SIG-M5 treated with dmso at 0.1 percent for 504 hours (cell line): ENCODE measurements around the gene MEGF11.
"Not testable (repeated sequence)": the region's sequence is repeated elsewhere in the genome, so short reads cannot be mapped to it uniquely, and the experiment has no call there.

Source experiments
- DNase-seq: peaks from one replicate; lab custom pipeline; 2025; ENCODE audit not compliant: unreplicated experiment; lab: John Stamatoyannopoulos, UW

The MEGF11 gene

GRCh38 chr15:66008940-66009562 lies 244.5 kb downstream of the MEGF11 start:
- DNase-seq, result peak; percentile 11

GRCh38 chr15:66007663-66008262 lies 245.8 kb downstream of the MEGF11 start:
- DNase-seq, result no peak

- DNase-seq, result no peak
Measured at GRCh38 chr15:66006986-66007385, 246.6 kb downstream of the MEGF11 start.

- no peak for DNase-seq
Measured at GRCh38 chr15:66004618-66005262, 248.8 kb downstream of the MEGF11 start.

- not testable (repeated sequence) for DNase-seq
Measured at GRCh38 chr15:66003129-66003528, 250.4 kb downstream of the MEGF11 start.

GRCh38 chr15:66001717-66002426 lies 251.7 kb downstream of the MEGF11 start:
- DNase-seq, result no peak

GRCh38 chr15:66001042-66001441 lies 252.5 kb downstream of the MEGF11 start:
- no peak for DNase-seq

- DNase-seq, result no peak
Measured at GRCh38 chr15:65998486-65998885, 255.1 kb downstream of the MEGF11 start.

GRCh38 chr15:65996901-65997300 lies 256.6 kb downstream of the MEGF11 start:
- no peak for DNase-seq

- DNase-seq, result no peak
Measured at GRCh38 chr15:65994832-65995231, 258.7 kb downstream of the MEGF11 start.

GRCh38 chr15:65993762-65994161 lies 259.8 kb downstream of the MEGF11 start:
- DNase-seq, result no peak

- no peak for DNase-seq
Measured at GRCh38 chr15:65993236-65993635, 260.3 kb downstream of the MEGF11 start.

GRCh38 chr15:65991721-65992483 lies 261.6 kb downstream of the MEGF11 start:
- DNase-seq, result no peak

GRCh38 chr15:65990298-65990981 lies 263.1 kb downstream of the MEGF11 start:
- no peak for DNase-seq

- no peak for DNase-seq
Measured at GRCh38 chr15:65987100-65987499, 266.4 kb downstream of the MEGF11 start.

GRCh38 chr15:65986416-65986815 lies 267.1 kb downstream of the MEGF11 start:
- no peak for DNase-seq

GRCh38 chr15:65985387-65985786 lies 268.2 kb downstream of the MEGF11 start:
- DNase-seq, result no peak

GRCh38 chr15:65982627-65983322 lies 270.8 kb downstream of the MEGF11 start:
- DNase-seq, result no peak

- peak; percentile 19 for DNase-seq
Measured at GRCh38 chr15:65981837-65982626, 271.5 kb downstream of the MEGF11 start.
